ENCODE measurements around the gene SPTBN1.
A peak's percentile ranks its signal among the peaks of the same experiment; 100 is the strongest.
"Not testable (repeated sequence)": the region's sequence is repeated elsewhere in the genome, so short reads cannot be mapped to it uniquely, and the experiment has no call there.

Gene SPTBN1

DNA sequence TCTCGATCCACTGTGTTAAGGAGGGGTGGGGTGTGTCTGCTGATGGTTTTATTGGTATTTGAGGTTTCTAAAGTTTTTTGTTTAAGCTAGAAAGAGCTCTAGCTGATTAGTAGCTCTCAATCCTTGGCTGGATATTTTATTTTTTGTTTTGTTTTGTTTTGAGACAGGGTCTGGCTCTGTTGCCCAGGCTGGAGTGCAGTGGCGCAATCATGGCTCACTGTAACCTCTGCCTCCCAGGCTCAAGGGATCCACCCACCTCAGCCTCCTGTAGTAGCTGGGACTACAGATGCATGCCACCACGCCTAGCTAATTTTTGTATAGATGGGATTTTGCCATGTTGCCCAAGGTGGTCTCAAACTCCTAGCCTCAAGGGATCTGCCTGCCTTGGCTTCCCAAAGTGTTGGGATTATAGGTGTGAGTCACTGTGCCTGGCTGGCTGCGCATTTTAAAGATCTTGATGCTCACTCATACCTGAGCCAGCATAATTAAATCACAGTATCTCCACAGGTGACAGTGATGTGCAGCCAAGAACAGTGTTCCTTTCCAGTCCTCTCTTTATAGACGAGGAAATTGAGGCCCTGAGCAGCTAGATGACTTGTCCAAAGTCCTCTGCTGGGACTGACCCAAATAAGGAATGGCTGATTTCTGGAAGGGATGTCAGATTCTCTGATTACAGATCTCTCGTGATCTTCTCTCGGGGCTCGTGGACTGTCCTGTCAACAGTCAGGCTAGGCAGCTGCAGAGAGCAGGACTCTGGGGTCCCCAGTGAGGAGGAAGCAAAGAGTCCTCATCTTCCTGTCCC lies 44.5 kb downstream of the SPTBN1 start:
- TF ChIP-seq, protein P1, sequence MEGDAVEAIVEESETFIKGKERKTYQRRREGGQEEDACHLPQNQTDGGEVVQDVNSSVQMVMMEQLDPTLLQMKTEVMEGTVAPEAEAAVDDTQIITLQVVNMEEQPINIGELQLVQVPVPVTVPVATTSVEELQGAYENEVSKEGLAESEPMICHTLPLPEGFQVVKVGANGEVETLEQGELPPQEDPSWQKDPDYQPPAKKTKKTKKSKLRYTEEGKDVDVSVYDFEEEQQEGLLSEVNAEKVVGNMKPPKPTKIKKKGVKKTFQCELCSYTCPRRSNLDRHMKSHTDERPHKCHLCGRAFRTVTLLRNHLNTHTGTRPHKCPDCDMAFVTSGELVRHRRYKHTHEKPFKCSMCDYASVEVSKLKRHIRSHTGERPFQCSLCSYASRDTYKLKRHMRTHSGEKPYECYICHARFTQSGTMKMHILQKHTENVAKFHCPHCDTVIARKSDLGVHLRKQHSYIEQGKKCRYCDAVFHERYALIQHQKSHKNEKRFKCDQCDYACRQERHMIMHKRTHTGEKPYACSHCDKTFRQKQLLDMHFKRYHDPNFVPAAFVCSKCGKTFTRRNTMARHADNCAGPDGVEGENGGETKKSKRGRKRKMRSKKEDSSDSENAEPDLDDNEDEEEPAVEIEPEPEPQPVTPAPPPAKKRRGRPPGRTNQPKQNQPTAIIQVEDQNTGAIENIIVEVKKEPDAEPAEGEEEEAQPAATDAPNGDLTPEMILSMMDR (conservative IDR thresholded peaks at IDR 0.05; ENCODE audit: low read length) = no peak
- H3K4me3 ChIP-seq (ENCODE audit: low read length) = no peak overlapping the region
- peak; percentile 39 for DNase-seq (ENCODE audit: low read depth)

DNA sequence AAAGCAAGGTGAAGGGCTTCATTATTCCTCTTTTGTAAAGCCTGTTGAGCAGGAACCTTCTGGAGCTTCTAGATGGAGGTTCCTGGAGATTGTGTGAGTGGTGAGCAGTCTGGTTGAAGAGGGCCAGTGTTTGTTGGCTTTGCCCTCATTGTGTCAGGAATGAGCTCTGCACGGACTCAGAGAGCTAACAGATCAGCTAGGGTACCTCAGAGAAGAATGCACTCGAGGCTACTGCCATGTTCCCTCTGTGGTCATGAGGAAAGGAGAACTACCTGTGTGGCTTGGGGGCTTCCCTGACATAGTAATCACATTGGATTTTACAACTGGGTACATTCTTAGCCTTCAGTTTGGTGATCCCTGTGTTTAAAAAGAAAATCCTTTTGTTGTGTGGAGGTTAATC lies 46.6 kb downstream of the SPTBN1 start:
- TF ChIP-seq, protein P1 (conservative IDR thresholded peaks at IDR 0.05; ENCODE audit: low read length) = no peak
- no peak overlapping the region for H3K4me3 ChIP-seq (ENCODE audit: low read length)
- DNase-seq (ENCODE audit: low read depth) = no peak

DNA sequence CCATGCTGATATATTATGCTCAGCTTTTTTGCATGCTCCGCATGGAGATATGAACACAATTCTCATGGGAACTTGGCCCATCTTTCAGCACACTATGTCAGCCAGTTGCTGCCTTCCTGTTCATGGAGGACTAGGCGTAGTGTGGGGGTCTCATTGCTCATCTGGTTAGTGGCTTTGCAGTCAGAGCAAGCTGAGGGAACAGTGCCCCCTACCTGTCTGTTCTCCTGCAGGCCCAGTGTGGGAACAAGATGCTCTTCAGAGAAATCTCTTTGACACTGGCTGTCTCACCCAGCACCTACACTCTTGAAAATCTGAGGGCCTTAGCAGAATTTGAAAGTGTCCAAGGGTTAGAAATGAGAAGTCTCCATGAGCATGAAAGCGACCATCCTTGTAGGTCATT lies 47.1 kb downstream of the SPTBN1 start:
- H3K4me3 ChIP-seq (ENCODE audit: low read length) = no peak overlapping the region
- TF ChIP-seq, protein P1 (conservative IDR thresholded peaks at IDR 0.05; ENCODE audit: low read length) = peak; percentile 46
- DNase-seq (ENCODE audit: low read depth) = no peak

DNA sequence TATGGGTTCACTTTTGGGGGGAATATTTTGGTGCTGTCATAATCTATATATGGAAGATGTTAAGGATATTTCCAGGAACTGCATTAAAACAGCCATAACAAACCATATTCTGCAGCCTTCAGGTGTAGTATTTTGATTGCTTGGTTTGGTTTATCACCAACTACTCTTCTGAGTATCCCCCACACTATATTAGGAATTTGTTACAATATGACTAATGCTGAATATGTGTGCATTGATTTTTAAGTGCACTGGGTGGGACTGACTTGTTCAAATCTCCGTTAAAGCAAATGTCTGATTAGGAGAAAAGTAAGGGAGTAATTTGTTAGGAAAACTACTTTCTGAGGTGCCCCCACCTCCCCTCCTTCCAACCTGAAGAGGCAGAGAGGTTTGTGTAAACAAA lies 47.7 kb downstream of the SPTBN1 start:
- no peak for DNase-seq (ENCODE audit: low read depth)
- TF ChIP-seq, protein P1 (conservative IDR thresholded peaks at IDR 0.05; ENCODE audit: low read length) = no peak
- no peak overlapping the region for H3K4me3 ChIP-seq (ENCODE audit: low read length)

DNA sequence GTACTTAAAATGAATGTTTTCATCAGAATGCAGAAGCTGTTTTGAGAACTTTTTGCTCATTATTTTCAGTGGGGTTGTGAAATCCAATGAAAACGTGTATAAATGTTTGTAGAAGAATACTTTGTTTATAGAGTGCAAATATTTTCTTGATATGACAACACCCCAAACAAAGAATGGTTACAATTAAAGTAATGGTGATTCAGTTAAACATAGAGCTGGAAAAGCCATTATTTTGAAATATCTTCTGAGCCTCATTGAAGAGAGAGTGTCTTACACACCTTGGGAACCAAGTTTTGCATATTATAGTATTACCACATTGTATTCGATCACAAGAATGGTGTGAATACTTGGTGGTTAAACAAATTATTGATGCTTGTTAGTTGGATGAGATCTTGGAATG lies 48.7 kb downstream of the SPTBN1 start:
- peak; percentile 92 for DNase-seq (ENCODE audit: low read depth)
- no peak overlapping the region for H3K4me3 ChIP-seq (ENCODE audit: low read length)
- TF ChIP-seq, protein P1 (conservative IDR thresholded peaks at IDR 0.05; ENCODE audit: low read length) = no peak

DNA sequence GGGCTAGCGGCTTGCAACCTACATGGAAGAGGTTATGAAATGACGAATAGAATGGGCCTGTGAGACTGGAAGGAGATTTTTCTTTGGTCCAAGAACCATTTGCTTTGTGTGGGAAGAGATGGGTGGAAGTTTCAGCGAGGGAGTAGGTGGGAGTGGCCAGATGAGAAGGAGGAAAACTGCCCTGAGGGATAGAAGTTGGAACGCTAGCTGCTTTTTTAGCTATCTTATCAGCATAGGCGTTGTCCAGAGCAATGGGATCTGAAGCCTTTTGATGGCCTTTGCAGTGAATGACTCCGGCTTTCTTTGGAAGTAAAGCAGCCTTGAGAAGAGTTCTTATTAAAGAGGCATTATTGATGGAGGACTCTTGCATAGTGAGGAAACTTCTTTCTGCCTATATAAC lies 52.4 kb downstream of the SPTBN1 start:
- no peak for DNase-seq (ENCODE audit: low read depth)
- TF ChIP-seq, protein P1 (conservative IDR thresholded peaks at IDR 0.05; ENCODE audit: low read length) = no peak

DNA sequence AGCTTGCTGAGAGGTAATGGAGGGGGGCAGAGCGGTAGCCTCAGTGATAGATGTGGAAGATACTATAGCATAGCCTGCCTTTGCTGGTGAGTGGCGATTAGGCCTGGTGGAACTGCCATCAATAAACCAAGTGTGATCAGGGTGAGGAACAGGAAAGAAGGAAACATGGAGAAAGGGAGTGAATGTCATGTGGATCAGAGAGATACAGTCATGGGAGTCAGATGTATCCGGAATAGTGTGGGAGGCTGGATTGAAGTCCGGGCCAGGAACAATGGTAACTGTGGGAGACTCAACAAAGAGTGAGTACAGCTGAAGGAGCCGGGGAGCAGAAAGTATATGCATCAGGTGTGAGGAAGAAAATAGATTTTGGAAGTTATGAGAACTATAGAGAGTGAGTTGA lies 52.9 kb downstream of the SPTBN1 start:
- not testable (repeated sequence) for DNase-seq (ENCODE audit: low read depth); H3K4me3 ChIP-seq (ENCODE audit: low read length)

More for the DNA sequence above, 52.4 kb downstream of the SPTBN1 start:
- no peak overlapping the region for H3K4me3 ChIP-seq (ENCODE audit: low read length)
